CD4-positive, alpha-beta T cell treated with Interleukin-10 for 1 hour (primary cell): ENCODE data around the gene IRX3.

ENCODE experiments used
- DNase-seq: peaks from one replicate; pipeline ENCODE4 v3.0.0-alpha.2; 2020

The IRX3 gene

GRCh38 chr16:54290833-54291655 is 4.5 kb upstream of the IRX3 start:
- no peak for DNase-seq

GRCh38 chr16:54289945-54290832 is 3.6 kb upstream of the IRX3 start:
- no peak for DNase-seq

GRCh38 chr16:54289242-54289944 is 2.8 kb upstream of the IRX3 start:
- no peak for DNase-seq

GRCh38 chr16:54288835-54289241 is 2.3 kb upstream of the IRX3 start:
- DNase-seq: no peak

GRCh38 chr16:54288030-54288834 is 1.6 kb upstream of the IRX3 start:
- no peak for DNase-seq

- no peak for DNase-seq
These were observed 793 bp upstream of the IRX3 start for GRCh38 chr16:54287131-54288029.

- DNase-seq: no peak
These were observed 559 bp downstream of the IRX3 start for GRCh38 chr16:54286090-54286365.

- no peak for DNase-seq
These were observed 1.0 kb downstream of the IRX3 start for GRCh38 chr16:54285414-54286089.

GRCh38 chr16:54284931-54285413 is 1.6 kb downstream of the IRX3 start:
- no peak for DNase-seq

- no peak for DNase-seq
These were observed 2.2 kb downstream of the IRX3 start for GRCh38 chr16:54284319-54284930.

GRCh38 chr16:54283725-54284318 is 2.8 kb downstream of the IRX3 start:
- DNase-seq: no peak

- DNase-seq: no peak
These were observed 3.5 kb downstream of the IRX3 start for GRCh38 chr16:54282928-54283724.

- DNase-seq: no peak
These were observed 4.2 kb downstream of the IRX3 start for GRCh38 chr16:54282202-54282927.

GRCh38 chr16:54281535-54282201 is 4.9 kb downstream of the IRX3 start:
- DNase-seq: no peak

- no peak for DNase-seq
These were observed 5.8 kb downstream of the IRX3 start for GRCh38 chr16:54280751-54281150.

GRCh38 chr16:54277845-54278703 is 8.5 kb downstream of the IRX3 start:
- DNase-seq: no peak

- DNase-seq: no peak
These were observed 10.6 kb downstream of the IRX3 start for GRCh38 chr16:54275956-54276355.
